Fibroblast of skin of right biceps (primary cell): ENCODE results near the gene ZFYVE21.

Experiments used
- DNase-seq: peaks from one replicate; pipeline ENCODE4 v3.0.0-alpha.2; 2013

Gene ZFYVE21

DNA sequence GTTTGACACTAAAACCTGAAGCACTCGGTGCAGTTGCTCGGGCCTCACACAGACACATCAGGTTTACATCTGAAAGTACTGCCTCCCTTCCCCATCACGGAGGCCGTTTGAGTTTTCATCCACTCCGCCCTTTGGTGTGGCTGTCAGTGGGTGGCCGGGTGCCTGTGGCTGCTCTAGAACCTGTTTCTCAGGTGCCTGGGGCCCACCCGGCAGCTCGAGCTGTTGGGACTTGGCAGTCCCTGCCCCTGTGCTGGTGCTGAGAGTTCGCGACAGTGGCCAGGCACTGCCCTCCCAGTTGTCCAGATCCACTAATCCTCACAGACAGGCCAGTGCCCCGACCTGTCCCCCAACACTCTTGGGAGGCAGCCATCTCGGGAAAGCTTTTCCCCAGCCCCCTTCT lies 22.7 kb upstream of the ZFYVE21 start:
- DNase-seq = no peak

GRCh38 chr14:103693515-103693914 lies 22.1 kb upstream of the ZFYVE21 start:
- DNase-seq = no peak

DNA sequence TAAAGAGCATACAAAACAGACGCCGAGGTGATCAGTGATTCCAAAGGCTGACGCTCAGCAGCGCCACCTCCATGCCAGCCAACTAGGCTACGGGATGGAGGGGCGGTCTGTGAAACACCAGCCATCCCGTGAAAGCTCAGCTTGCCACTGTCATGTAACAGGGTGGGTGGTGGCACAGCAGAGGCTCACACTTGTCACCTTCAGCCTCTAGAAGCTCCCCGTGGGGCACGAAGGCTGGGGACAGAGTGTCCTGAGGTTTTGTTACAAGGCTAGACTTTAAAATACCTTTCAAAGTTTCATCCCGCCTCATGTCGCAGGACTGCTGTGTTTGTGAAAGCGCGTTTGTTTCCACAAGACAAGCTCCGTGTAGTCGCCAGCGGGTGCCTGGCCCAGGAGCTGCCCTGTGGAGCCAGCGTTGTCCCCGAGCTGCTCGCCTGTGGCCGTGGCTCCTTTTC lies 21.0 kb upstream of the ZFYVE21 start:
- DNase-seq = no peak

DNA sequence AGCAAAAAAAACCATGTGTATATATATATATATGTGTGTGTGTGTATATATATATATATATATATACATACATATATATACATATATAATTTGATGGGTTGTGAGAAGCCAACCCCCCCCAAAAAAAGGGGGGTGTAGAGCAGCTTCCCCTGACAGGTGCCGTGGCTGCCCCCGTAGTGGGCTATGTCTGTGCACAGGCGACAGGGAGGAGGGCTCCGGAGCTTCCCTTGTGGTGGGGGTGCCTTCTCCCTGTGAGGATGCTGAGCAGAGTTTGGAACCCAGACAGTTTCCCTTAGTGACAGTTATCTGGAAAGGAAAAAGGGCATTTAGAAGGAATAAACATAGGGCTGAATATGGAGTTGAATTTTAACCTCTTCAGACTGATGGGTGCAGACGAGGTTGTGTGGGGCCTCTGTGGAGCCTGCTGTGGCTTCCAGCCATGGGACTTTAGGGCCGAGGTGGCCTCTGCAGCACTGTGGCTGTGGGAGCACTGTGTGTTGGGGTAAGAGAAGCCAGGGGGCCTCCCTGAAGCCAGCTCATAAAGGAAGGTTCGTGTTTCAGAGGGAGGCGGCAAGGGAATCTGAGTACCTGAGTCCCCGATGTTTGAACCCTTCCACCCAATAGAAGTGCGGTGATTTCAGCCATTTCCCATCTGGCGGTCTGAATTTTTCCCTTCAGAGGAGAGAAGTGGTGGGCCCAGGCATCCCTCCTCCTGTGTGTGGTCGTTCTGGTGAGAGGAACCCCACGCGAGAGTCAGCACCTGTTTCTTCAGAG lies 20.1 kb upstream of the ZFYVE21 start:
- DNase-seq = no peak

DNA sequence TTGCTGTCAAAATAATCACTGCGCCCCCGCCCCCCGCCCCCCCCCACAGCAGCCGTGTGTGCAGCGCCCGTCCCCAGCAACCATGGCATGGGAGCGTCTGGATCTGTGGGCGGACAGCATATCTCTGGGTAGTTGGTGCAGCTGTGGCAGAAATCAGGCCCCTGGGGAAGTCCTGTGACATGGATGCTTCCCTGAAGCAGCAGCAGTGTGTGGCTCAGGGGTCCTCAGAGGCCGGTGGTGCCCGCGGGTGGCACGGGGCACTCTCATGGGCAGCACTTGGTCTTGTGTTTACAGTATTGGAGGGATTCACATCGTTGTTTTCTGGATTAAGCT lies 19.6 kb upstream of the ZFYVE21 start:
- DNase-seq = no peak

DNA sequence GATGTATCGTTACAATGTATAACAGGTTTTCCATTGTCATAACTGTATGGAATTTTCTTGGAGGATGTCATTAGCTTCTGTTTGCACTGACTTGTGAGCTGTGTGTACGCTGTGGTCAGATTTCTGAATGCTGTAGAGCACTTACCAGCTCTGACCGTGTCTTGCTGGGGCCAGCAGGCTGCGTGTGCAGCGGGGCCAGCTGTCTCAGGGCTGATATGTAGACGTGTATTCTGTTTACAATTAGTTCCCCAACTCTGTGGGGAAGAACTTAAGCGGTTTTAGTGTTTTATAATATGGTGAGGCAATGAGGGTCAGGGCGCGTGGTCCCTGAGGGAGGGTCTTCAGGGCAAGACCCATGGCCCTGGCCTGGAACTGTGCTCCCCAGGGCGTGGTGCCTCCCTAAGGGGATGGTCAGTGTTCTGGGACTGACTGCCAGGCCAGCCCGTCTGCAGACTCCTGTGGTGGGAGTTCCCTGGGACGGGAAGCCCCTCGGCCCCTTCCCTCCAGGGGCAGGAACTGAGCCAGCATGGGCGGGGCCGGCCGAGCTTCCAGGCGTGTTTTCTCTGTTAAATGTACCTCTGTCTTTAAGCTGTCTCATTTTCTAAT lies 19.0 kb upstream of the ZFYVE21 start:
- peak; percentile 36 for DNase-seq

- no peak for DNase-seq
Observed at GRCh38 chr14:103697206-103697602, 18.4 kb upstream of the ZFYVE21 start.

- DNase-seq = no peak
Observed at GRCh38 chr14:103697603-103698379, 17.8 kb upstream of the ZFYVE21 start.

DNA sequence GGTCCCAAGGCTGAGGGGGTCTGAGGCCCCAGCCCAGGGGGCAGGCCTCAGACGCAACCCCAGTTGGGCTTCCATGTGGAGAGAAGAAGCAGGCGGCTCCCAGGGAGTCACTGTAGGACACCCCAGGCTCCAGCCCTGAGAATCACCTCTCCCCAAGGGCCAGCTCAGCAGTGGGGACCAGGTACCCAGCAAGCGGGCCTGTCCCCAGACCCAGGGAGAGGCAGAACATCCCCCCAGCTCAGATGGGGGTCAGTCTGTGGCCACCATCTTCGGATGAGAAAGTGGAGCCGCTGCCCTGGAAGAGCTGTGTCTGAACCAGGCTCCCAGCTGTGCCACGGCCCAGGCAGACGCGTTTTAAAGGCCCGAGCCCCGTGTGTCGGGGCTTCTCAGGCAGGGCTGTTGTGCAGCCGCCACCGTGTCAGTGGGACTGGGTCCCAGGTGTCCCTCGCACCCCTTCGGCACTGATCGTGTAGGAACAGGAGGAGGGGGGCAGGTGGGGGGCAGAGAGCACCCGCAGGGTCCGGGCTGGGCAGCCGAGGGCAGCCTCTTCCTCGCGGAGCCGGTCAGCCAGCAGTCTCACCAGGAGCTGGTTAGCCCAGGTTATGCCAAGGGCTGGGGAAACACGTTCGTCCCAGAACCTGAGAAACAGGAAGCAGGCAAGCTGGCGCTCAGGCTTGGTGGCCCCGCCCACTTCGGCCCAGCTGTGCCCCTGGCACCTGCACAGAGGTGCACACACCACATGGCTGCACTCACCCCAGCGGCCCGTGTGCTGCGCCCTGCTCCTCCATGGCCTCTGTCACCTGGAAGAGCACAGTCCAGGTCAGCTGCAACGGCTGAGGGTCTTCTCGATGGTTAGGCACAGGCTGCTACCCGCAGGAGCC lies 17.0 kb upstream of the ZFYVE21 start:
- DNase-seq = no peak

DNA sequence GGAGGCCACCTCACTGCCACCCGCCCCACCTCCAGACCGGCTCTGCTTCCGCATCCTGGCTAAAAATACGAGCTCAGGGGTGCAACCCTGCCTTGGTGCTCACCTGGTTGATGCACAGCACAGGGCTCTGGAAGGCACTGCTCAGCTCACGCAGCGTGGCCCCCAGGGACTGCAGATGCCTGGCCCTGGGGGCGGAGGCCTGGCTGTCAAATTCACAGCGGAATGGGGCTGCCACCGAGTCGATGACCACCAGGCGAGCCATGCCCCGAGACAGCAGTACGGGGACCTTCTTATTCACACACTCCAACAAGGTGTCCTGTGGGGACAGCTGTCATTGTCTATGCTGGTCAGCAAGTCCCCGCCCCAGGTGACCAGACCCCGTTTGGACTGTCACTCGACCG lies 16.3 kb upstream of the ZFYVE21 start:
- no peak for DNase-seq

- DNase-seq = no peak
Observed at GRCh38 chr14:103699901-103700752, 15.5 kb upstream of the ZFYVE21 start.

DNA sequence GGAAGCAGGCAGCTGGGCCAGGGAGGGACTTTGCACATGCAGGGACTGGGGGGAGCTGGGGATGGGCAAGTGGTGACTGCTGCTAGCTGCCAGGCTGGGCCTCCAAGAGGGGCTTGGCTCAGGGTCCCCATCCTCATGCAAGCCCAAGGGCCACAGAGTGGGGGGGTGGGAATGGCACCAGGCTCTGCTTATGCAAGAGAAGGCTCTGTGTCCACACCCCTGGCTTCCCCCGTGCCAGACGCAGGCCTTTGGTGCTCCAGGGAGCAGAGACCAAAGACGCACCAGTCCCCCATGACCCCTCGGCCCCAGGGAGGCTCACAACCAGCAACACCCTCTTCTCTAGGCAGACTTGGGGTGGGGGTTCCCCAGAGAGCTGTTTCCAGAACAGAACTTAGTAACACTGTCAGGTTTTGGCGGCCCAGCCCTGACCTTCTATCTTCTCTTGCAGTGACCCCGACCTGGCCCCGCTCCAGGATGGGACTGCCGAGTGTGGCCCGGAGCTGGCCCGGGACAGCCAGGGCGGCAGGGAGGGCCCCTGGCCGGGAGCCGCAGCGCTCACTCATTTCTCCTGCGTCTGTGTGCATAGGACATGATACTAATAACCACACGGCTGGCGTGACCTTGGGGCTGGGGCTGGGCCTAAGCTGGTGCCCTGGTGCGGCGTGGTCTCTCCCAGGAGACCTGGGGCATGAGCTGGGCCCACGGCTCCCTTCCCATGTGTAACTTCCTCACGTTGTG lies 14.7 kb upstream of the ZFYVE21 start:
- DNase-seq = no peak

GRCh38 chr14:103702095-103702494 lies 13.5 kb upstream of the ZFYVE21 start:
- DNase-seq = no peak

DNA sequence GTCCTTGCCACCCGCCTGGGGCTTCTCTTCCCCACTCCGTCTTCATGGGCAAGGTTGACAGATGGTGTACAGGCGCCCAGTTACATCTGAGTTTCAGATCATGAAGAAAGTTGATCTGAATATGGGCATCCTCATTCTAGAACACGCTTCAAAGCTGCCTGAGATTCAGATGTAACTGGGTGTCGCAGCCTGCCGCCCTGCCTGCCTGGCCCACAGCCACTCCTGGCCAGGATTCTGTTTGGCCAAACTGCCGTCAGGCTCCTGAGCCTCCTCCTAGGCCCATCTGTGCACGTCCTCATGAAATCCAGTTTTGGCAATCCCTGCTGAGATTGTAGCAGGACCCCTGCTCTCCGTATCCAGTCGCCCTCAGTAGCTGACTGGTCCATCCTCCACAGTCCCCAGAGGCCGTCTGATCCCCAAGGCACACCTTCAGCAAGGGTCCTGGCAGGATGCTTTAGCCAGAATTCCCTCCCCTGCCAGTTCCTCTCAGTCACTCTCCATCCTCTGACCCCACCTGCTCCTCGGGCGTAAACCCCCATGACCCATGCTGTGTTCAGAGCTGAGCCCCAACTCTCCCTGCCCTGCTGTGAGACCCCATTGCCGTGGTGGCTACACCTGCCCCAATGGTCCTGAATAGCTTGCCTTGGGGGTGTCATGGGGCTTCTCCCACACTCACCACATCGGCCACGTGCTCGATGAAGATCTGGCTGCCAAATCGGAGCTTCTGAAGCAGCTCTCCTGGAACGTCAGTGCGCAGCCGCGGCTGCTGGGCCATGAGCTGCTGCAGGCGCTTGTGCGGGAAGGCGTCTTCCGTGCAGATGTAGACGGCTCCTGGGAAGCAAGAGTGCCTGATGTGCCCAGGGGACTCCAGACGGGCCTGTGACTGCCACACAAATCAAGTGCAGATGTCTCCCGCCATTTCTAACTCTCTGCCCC lies 12.8 kb upstream of the ZFYVE21 start:
- no peak for DNase-seq

GRCh38 chr14:103703433-103704385 lies 11.9 kb upstream of the ZFYVE21 start:
- no peak for DNase-seq

- DNase-seq = no peak
Observed at GRCh38 chr14:103704708-103705107, 10.9 kb upstream of the ZFYVE21 start.

DNA sequence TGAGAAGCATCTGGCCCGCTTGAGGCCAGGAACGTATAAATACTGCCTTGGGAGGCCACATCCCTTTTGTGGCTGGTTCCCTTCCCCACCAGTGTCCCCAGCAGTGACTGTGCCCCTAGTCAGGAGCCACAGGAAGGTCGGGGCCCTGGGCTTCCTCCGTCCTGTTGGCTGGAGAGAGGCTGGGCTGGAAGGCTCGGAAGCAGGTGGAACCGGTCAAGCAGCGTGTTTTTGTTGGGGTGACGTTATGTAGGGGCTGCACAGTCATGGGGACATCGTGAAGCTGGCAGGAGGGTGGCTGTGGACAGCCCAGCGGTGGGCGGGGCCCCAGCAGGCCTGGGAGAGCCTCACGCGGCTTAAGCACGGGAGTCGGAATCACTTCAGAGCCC lies 10.5 kb upstream of the ZFYVE21 start:
- no peak for DNase-seq

DNA sequence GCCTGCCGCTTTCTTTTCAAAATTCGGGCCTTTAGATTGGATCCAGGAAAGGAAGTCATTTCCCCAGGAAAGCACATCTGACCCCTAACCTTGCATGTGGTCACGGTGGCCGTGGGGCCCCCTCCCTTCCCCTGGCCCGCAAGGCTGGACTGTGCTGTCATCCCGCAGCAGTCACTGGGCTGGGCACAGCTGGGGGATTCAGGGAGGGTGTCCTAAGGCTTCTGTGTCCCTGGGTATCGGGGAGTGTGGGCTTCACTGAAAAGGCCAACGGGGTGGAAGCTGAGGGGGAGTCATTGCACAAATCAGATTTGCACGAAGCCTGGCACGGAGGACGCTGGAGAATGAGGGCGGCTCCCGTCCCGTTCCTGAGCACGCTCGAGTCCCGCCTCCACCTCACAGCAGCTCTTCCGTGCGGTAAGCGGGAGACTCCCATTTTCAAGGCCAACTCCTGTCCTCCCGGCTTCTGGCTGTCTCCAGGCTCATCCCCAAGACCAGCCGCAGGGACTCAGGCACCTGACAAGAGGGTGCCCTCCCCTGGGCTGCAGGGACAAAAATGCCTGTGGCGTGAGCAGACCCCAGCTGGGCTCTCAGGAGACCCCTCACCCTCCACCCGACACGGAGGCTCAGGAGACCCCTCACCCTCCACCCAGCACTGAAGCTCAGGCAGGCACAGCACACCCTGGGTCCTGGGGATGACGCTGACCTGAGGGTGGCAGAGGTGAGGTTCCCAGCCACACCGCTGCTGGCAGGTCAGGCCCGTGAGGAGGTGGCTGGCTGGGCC lies 9.9 kb upstream of the ZFYVE21 start:
- no peak for DNase-seq
